K562 (cell line): ENCODE measurements around the gene ARPC2. TPM values are rescaled to one million over a fixed set of nuclear protein-coding genes. Genes with fewer than 3 reads are reported as not detected.

Experiments used
- CEBPB ChIP-seq: fragments of 450-650 bp; IDR thresholded peaks from 2 replicates; pipeline ENCODE4 v1.6.1; 2016; ENCODE audit warnings: missing genetic modification characterization, missing compliant biosample characterization
- CTCF ChIP-seq, 3 experiments: IDR thresholded peaks in 2 of 3; conservative IDR thresholded peaks in 1 of 3; 2 replicates each; pipeline ENCODE4 v1.5.1; 2011 to 2012; ENCODE audit warnings: low read length in 3 of 3, mild to moderate bottlenecking in 3 of 3, control low read depth in 2 of 3, improper control_type of control experiment in 1 of 3, inconsistent platforms in 1 of 3, low read depth in 1 of 3, mixed read lengths in 1 of 3, moderate library complexity in 1 of 3; ENCODE audit not compliant: insufficient read depth in 2 of 3
- ERF ChIP-seq: fragments of 450-650 bp; formaldehyde crosslinking; IDR thresholded peaks from 2 replicates; pipeline ENCODE4 v1.4.0; 2020; ENCODE audit warnings: mild to moderate bottlenecking, mixed read lengths
- HCFC1 ChIP-seq: IDR thresholded peaks from 2 replicates; pipeline ENCODE4 v1.6.1; 2012; ENCODE audit warnings: low read depth, low read length, improper control_type of control experiment
- HMBOX1 ChIP-seq: sonication (generic); IDR thresholded peaks from 2 replicates; pipeline ENCODE4 v1.6.1; 2016
- LCOR ChIP-seq: sonication (generic); formaldehyde crosslinking; IDR thresholded peaks from 2 replicates; pipeline ENCODE4 v1.8.0; 2022; ENCODE audit warnings: mild to moderate bottlenecking, missing genetic modification reagents
- MCM5 ChIP-seq: fragments of 450-650 bp; IDR thresholded peaks from 2 replicates; pipeline ENCODE4 v1.6.1; 2016; ENCODE audit warnings: low read depth
- PCBP2 ChIP-seq: fragments of 200-400 bp; formaldehyde crosslinking; IDR thresholded peaks from 2 replicates; pipeline ENCODE4 v1.6.1; 2018; ENCODE audit warnings: low read length, low read depth, mild to moderate bottlenecking, moderate library complexity; ENCODE audit not compliant: poor library complexity, severe bottlenecking
- POLR2H ChIP-seq: IDR thresholded peaks from 2 replicates; pipeline ENCODE4 v1.6.1; 2016; ENCODE audit warnings: missing genetic modification characterization, low read depth, mild to moderate bottlenecking, control low read depth, missing compliant biosample characterization, moderate library complexity
- REST ChIP-seq, 2 experiments: fragments of 450-650 bp; formaldehyde crosslinking in 1 of 2; IDR thresholded peaks; 2 replicates each; pipeline versions ENCODE4 v1.4.0 to v1.6.1; 2014 to 2020; ENCODE audit warnings: mild to moderate bottlenecking in 2 of 2, borderline replicate concordance in 1 of 2, low read depth in 1 of 2
- SUPT5H ChIP-seq: fragments of 450-650 bp; IDR thresholded peaks from 2 replicates; pipeline ENCODE4 v1.6.1; 2016
- ZBTB9 ChIP-seq: fragments of 450-650 bp; formaldehyde crosslinking; IDR thresholded peaks from 2 replicates; pipeline ENCODE4 v1.4.0; 2020; ENCODE audit warnings: mild to moderate bottlenecking, moderate library complexity
- ZNF316 ChIP-seq: fragments of 450-650 bp; IDR thresholded peaks from 2 replicates; pipeline ENCODE4 v1.6.1; 2016
- polyA plus RNA-seq, 8 experiments: library from polyadenylated mRNA; depleted of rRNA in 4 of 8; stranded (reverse) in 5 of 8; unstranded in 3 of 8; fragments of >200 nt; fragmentation: Nextera tagmentation in 2 of 8; fragmentation: Illumina TruSeq in 1 of 8; extraction: Ambion mirVana in 2 of 8; extraction: Trizol in 1 of 8; gene quantifications; 2 replicates each; pipeline versions ENCODE4 v1.2.1 to v1.2.3, GENCODE V29; 2011 to 2014; ENCODE audit warnings: inconsistent platforms in 1 of 8, missing spikeins in 1 of 8
- total RNA-seq, 7 experiments: library from RNA; depleted of rRNA in 6 of 7; stranded (reverse); fragments of >200 nt in 6 of 7; fragmentation: Illumina TruSeq in 2 of 7; extraction: Trizol in 2 of 7; gene quantifications; 2 replicates each; pipeline versions ENCODE4 v1.2.1 to v1.2.3, GENCODE V29; 2011 to 2021; ENCODE audit warnings: low replicate concordance in 1 of 7

ARPC2 gene
- total and polyA plus RNA-seq, 9 of the 15 experiments (the other 6 are each of a cell fraction or from before 2014, with no cell fraction given) = 81.9 to 187 (median 103) TPM

GRCh38 chr2:218272531-218273212 is 55.7 kb downstream of the ARPC2 start (continued):
- TF ChIP-seq REST (IDR thresholded peaks at IDR 0.05; ENCODE audit: borderline replicate concordance) = peak; percentile 66
- TF ChIP-seq REST (CRISPR knock-in tag; IDR thresholded peaks at IDR 0.05; ENCODE audit: low read depth) = no peak
- peak; percentile 42; the same call in 1 of the 2 replicates for TF ChIP-seq SUPT5H
- no peak for TF ChIP-seq MCM5
- TF ChIP-seq HCFC1 = peak; percentile 37; the same call in 1 of the 2 replicates
- no peak for TF ChIP-seq POLR2H
- TF ChIP-seq CTCF (IDR thresholded peaks at IDR 0.05 in 2 of 3, conservative IDR thresholded peaks at IDR 0.05 in 1 of 3; ENCODE audit: insufficient read depth in 2 of 3, low read depth in 1 of 3, low read length in 3 of 3) = peak; percentile 81 to 85 (median 82)
- peak; percentile 45; the same call in 1 of the 2 replicates for TF ChIP-seq LCOR (CRISPR knock-in tag)
- TF ChIP-seq PCBP2 = no peak
- no peak for TF ChIP-seq ZBTB9 (CRISPR knock-in tag)
- TF ChIP-seq CEBPB (tag) = peak; percentile 41; the same call in 1 of the 2 replicates
- TF ChIP-seq HMBOX1 = peak; percentile 77
- TF ChIP-seq ZNF316 = no peak
- TF ChIP-seq ERF (CRISPR knock-in tag) = 0 out of 2 replicates have a peak, but pooled peaks have one; percentile 8
